Ovary (tissue), 3 donors: Measurements from ENCODE around the gene RNF180.
"Not testable (repeated sequence)": the region's sequence is repeated elsewhere in the genome, so short reads cannot be mapped to it uniquely, and the experiment has no call there.

Source experiments
- CTCF ChIP-seq, 3 donors: fragments of 450-650 bp in 2 of 3; fragments of 200-600 bp in 1 of 3; IDR thresholded peaks; one replicate each; pipeline versions ENCODE4 v1.5.1 to v1.8.0; 2016 to 2022; ENCODE audit warnings: antibody characterized with exemption in 3 of 3, mild to moderate bottlenecking in 1 of 3
- EP300 ChIP-seq: sonication (generic); formaldehyde crosslinking; IDR thresholded peaks from one replicate; pipeline ENCODE4 v1.6.1; 2017; ENCODE audit warnings: antibody characterized with exemption
- POLR2A ChIP-seq: fragments of 450-650 bp; IDR thresholded peaks from one replicate; pipeline ENCODE4 v1.6.1; 2017; ENCODE audit warnings: antibody characterized with exemption, mild to moderate bottlenecking, moderate library complexity
- donor health status: DM: no; HTN: no; CAD: no.

DNA sequence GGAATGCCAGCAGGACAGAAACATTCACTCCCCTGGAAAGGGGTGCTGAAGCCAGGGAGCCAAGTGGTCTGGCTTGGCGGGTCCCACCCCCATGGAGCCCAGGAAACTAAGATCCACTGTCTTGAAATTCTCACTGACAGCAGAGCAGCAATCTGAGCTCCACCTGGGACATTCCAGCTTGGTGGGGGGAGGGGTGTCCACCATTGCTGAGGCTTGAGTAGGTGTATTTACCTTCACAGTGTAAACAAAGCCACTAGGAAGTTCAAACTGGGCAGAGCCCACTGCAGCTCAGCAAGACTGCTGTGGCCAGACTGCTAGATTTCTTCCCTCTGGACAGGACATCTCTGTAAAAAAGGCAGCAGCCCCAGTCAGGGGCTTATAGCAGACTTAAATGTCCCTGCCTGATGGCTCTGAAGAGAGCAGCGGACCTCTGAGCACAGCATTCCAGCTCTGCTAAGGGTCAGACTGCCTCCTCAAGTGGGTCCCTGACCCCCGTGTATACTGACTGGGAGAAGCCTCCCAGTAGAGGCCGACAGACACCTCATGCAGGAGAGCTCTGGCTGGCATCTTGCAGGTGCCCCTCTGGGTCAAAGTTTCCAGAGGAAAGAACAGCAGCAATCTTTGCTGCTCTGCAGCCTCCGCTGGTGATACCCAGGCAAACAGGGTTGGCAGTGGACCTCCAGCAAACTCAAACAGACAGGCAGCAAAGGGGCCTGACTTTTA lies 241.6 kb downstream of the RNF180 start:
- TF ChIP-seq EP300; CTCF (IDR thresholded peaks at IDR 0.05); POLR2A: not testable (repeated sequence)
